GM18861 (cell line): ENCODE data around the gene CDC25B.
A peak's percentile ranks its signal among the peaks of the same experiment; 100 is the strongest.

ENCODE experiments used
- ATAC-seq: cut with Tn5 transposase; IDR thresholded peaks from one replicate; pipeline ENCODE4 v1.9.1; 2021; ENCODE audit not compliant: unreplicated experiment

CDC25B gene

GRCh38 chr20:3763671-3764601, 32.2 kb upstream of the CDC25B start:
- no peak for ATAC-seq

GRCh38 chr20:3764659-3765058, 31.5 kb upstream of the CDC25B start:
- ATAC-seq: no peak

GRCh38 chr20:3765171-3765882, 30.8 kb upstream of the CDC25B start:
- ATAC-seq: no peak

GRCh38 chr20:3766422-3767109, 29.5 kb upstream of the CDC25B start:
- ATAC-seq: no peak

GRCh38 chr20:3767110-3767426, 29.0 kb upstream of the CDC25B start:
- ATAC-seq: no peak

- peak; percentile 93 for ATAC-seq
Observed at GRCh38 chr20:3767427-3768341, 28.4 kb upstream of the CDC25B start, which contains the start of gene ADISSP. Gene ADISSP (minus strand): TSS chr20:3767753. CDS start chr20:3760100, 7,653 bp downstream.

GRCh38 chr20:3768342-3769130, 27.6 kb upstream of the CDC25B start:
- no peak for ATAC-seq

GRCh38 chr20:3771552-3772058, 24.5 kb upstream of the CDC25B start:
- no peak for ATAC-seq

GRCh38 chr20:3775457-3776108, 20.5 kb upstream of the CDC25B start:
- ATAC-seq: no peak

GRCh38 chr20:3777381-3777715, 18.8 kb upstream of the CDC25B start:
- ATAC-seq: no peak

GRCh38 chr20:3777716-3778629, 18.1 kb upstream of the CDC25B start:
- no peak for ATAC-seq

- ATAC-seq: no peak
Observed at GRCh38 chr20:3778976-3779375, 17.1 kb upstream of the CDC25B start.

GRCh38 chr20:3781153-3781910, 14.8 kb upstream of the CDC25B start, which contains the start of gene SPEF1:
Gene SPEF1 (minus strand): TSS chr20:3781448. CDS start chr20:3781287, 161 bp downstream.
- no peak for ATAC-seq

GRCh38 chr20:3782597-3782996, 13.5 kb upstream of the CDC25B start:
- no peak for ATAC-seq

GRCh38 chr20:3783068-3783489, 13.0 kb upstream of the CDC25B start:
- no peak for ATAC-seq

GRCh38 chr20:3783511-3784195, 12.5 kb upstream of the CDC25B start:
- ATAC-seq: no peak
